Neuronal stem cell (in vitro differentiated cells): ENCODE measurements around the gene KATNA1.

Experiments used
- DNase-seq: peaks from one replicate; pipeline ENCODE4 v3.0.0-alpha.2; 2013; ENCODE audit warnings: low spot score
- H2AFZ ChIP-seq: one replicate; pipeline ENCODE4 v1.6.1; 2013; ENCODE audit warnings: mild to moderate bottlenecking, low read length, inconsistent platforms
- H2AK5ac ChIP-seq: 2 replicates; pipeline ENCODE4 v1.6.1; 2013; ENCODE audit warnings: low read depth, mild to moderate bottlenecking, inconsistent platforms, low read length, moderate library complexity, mixed read lengths
- H2BK120ac ChIP-seq: 2 replicates; pipeline ENCODE4 v1.6.1; 2013; ENCODE audit warnings: low read depth, mild to moderate bottlenecking, inconsistent platforms, low read length, moderate library complexity, mixed read lengths
- H2BK12ac ChIP-seq: one replicate; pipeline ENCODE4 v1.6.1; 2013; ENCODE audit warnings: low read length, inconsistent platforms
- H2BK15ac ChIP-seq: 2 replicates; pipeline ENCODE4 v1.6.1; 2013; ENCODE audit warnings: mild to moderate bottlenecking, low read length, inconsistent platforms, mixed read lengths
- H2BK5ac ChIP-seq: one replicate; pipeline ENCODE4 v1.6.1; 2013; ENCODE audit warnings: inconsistent platforms, mild to moderate bottlenecking, low read length, moderate library complexity
- H3K14ac ChIP-seq: one replicate; pipeline ENCODE4 v1.6.1; 2013; ENCODE audit warnings: low read length, inconsistent platforms
- H3K18ac ChIP-seq: 2 replicates; pipeline ENCODE4 v1.6.1; 2013; ENCODE audit warnings: low read length, inconsistent platforms
- H3K23ac ChIP-seq: 2 replicates; pipeline ENCODE4 v1.6.1; 2013; ENCODE audit warnings: low read depth, mild to moderate bottlenecking, mixed read lengths, low read length, inconsistent platforms; ENCODE audit not compliant: poor library complexity
- H3K27ac ChIP-seq: replicated peaks from 3 replicates; pipeline ENCODE4 v1.5.1; 2013; ENCODE audit warnings: low read length, inconsistent platforms
- H3K27me3 ChIP-seq, 3 experiments: 2 replicates each; pipeline ENCODE4 v1.6.1; 2013; ENCODE audit warnings: low read length in 3 of 3, mild to moderate bottlenecking in 2 of 3, inconsistent platforms in 1 of 3, low read depth in 1 of 3, mixed read lengths in 1 of 3, moderate library complexity in 1 of 3; ENCODE audit not compliant: control insufficient read depth in 3 of 3, insufficient read depth in 3 of 3
- H3K36me3 ChIP-seq, 2 donors: replicated peaks in 1 of 2; 2 replicates each; pipeline ENCODE4 v1.6.1; 2013; ENCODE audit warnings: low read length in 2 of 2; ENCODE audit not compliant: control insufficient read depth in 2 of 2, insufficient read depth in 2 of 2
- H3K4ac ChIP-seq: 2 replicates; pipeline ENCODE4 v1.6.1; 2013; ENCODE audit warnings: inconsistent platforms, mild to moderate bottlenecking, low read length, moderate library complexity
- H3K4me1 ChIP-seq, 2 donors: 1 replicate in 1 of 2; 2 replicates in 1 of 2; pipeline ENCODE4 v1.6.1; 2013; ENCODE audit warnings: low read length in 2 of 2, low read depth in 1 of 2; ENCODE audit not compliant: control insufficient read depth in 2 of 2, insufficient read depth in 1 of 2
- H3K4me2 ChIP-seq: one replicate; pipeline ENCODE4 v1.6.1; 2013; ENCODE audit warnings: mild to moderate bottlenecking, low read length, inconsistent platforms; ENCODE audit not compliant: insufficient read depth, poor library complexity, severe bottlenecking
- H3K4me3 ChIP-seq, 2 donors: 2 replicates each; pipeline ENCODE4 v1.5.1; 2013; ENCODE audit warnings: low read length in 2 of 2, mild to moderate bottlenecking in 2 of 2, inconsistent platforms in 1 of 2, moderate library complexity in 1 of 2
- H3K79me1 ChIP-seq: one replicate; pipeline ENCODE4 v1.6.1; 2013; ENCODE audit warnings: low read depth, mild to moderate bottlenecking, inconsistent platforms, low read length, moderate library complexity
- H3K9ac ChIP-seq: one replicate; pipeline ENCODE4 v1.6.1; 2013; ENCODE audit warnings: mild to moderate bottlenecking, low read depth, low read length, inconsistent platforms; ENCODE audit not compliant: poor library complexity
- H3K9me3 ChIP-seq, 2 donors: replicated peaks in 1 of 2; 2 replicates each; pipeline versions ENCODE3 to v1.6.1; 2013; ENCODE audit warnings: low read length in 2 of 2, mild to moderate bottlenecking in 2 of 2, inconsistent platforms in 1 of 2, low read depth in 1 of 2, mixed read lengths in 1 of 2, moderate library complexity in 1 of 2; ENCODE audit not compliant: control insufficient read depth in 2 of 2, insufficient read depth in 1 of 2
- H4K8ac ChIP-seq: one replicate; pipeline ENCODE4 v1.6.1; 2013; ENCODE audit warnings: low read depth, mild to moderate bottlenecking, inconsistent platforms, low read length, moderate library complexity
- H4K91ac ChIP-seq: one replicate; pipeline ENCODE4 v1.6.1; 2013; ENCODE audit warnings: low read length, low read depth, mild to moderate bottlenecking, inconsistent platforms; ENCODE audit not compliant: poor library complexity
- WGBS, 2 donors: extraction: QIAGEN DNeasy Blood & Tissue Kit; methylation state at CpG; one replicate each; pipeline ENCODE4 v1.1.7; 2013; ENCODE audit warnings: missing lambda C conversion rate in 2 of 2, mixed read lengths in 1 of 2; ENCODE audit not compliant: insufficient read length in 2 of 2, insufficient replicate concordance in 1 of 2; ENCODE audit errors: extremely low coverage in 2 of 2; 5-methylcytosine and 5-hydroxymethylcytosine counted together

The KATNA1 gene

GRCh38 chr6:149636124-149636523, 12.4 kb downstream of the KATNA1 start:
- Histone ChIP-seq H2AFZ (no peak overlapping the region), H2BK5ac (no peak overlapping the region), H3K4me1 (no peaks in the 10 kb centered on the region), H3K4ac (no peak overlapping the region), H4K8ac (no peak overlapping the region), H3K14ac (no peak overlapping the region), H3K27me3 (no peaks in the 10 kb centered on the region), H2BK12ac (no peak overlapping the region), H3K4me2 (no peak overlapping the region), H3K23ac (no peak overlapping the region), H2BK120ac (no peak overlapping the region), H3K4me3 (no peak overlapping the region), H2AK5ac (no peak overlapping the region), H3K36me3 (peaks cover 0 to 31% of the 10 kb centered on the region in 2 donors), H3K27ac (no peak overlapping the region), H2BK15ac (no peak overlapping the region), H3K9me3 (no peaks in the 10 kb centered on the region), H3K79me1 (no peaks in the 10 kb centered on the region), H4K91ac (no peak overlapping the region), H3K18ac (no peak overlapping the region), H3K9ac (no peak overlapping the region)
- WGBS, 2 donors, result no CpG with 5 or more reads among the region's 2 CpGs
- no peak for DNase-seq

GRCh38 chr6:149634315-149634714, 14.2 kb downstream of the KATNA1 start:
- no peak overlapping the region for H3K14ac ChIP-seq
- H2BK120ac ChIP-seq, result no peak overlapping the region
- H3K4ac ChIP-seq, result no peak overlapping the region
- H3K9me3 ChIP-seq, result no peaks in the 10 kb centered on the region
- H3K79me1 ChIP-seq, result no peaks in the 10 kb centered on the region
- H3K4me2 ChIP-seq, result no peak overlapping the region
- DNase-seq, result no peak
- no peaks in the 10 kb centered on the region for H3K4me1 ChIP-seq
- H3K27me3 ChIP-seq, result no peaks in the 10 kb centered on the region
- no peak overlapping the region for H2BK15ac ChIP-seq
- no peak overlapping the region for H4K91ac ChIP-seq
- no peak overlapping the region for H2BK5ac ChIP-seq
- H3K9ac ChIP-seq, result no peak overlapping the region
- no peak overlapping the region for H2BK12ac ChIP-seq
- no peak overlapping the region for H3K18ac ChIP-seq
- no peak overlapping the region for H3K4me3 ChIP-seq
- H3K36me3 ChIP-seq, result peaks cover 0 to 45% of the 10 kb centered on the region in 2 donors
- H4K8ac ChIP-seq, result no peak overlapping the region
- no peak overlapping the region for H3K27ac ChIP-seq
- WGBS, 2 donors, result no CpG with 5 or more reads among the region's 1 CpG
- no peak overlapping the region for H3K23ac ChIP-seq
- H2AFZ ChIP-seq, result no peak overlapping the region
- no peak overlapping the region for H2AK5ac ChIP-seq

GRCh38 chr6:149628875-149629510, 19.5 kb downstream of the KATNA1 start:
- Histone ChIP-seq H2BK120ac (no peak overlapping the region), H2AK5ac (no peak overlapping the region), H2AFZ (no peak overlapping the region), H3K18ac (no peak overlapping the region), H2BK12ac (no peak overlapping the region), H4K8ac (no peak overlapping the region), H3K9ac (no peak overlapping the region), H3K4me1 (no peaks in the 10 kb centered on the region), H3K27ac (no peak overlapping the region), H3K9me3 (no peaks in the 10 kb centered on the region), H3K79me1 (no peaks in the 10 kb centered on the region), H2BK15ac (no peak overlapping the region), H3K4me2 (no peak overlapping the region), H3K36me3 (peaks cover 3 to 55% of the 10 kb centered on the region in 2 donors), H3K23ac (no peak overlapping the region), H3K4me3 (no peak overlapping the region), H3K4ac (no peak overlapping the region), H4K91ac (no peak overlapping the region), H3K27me3 (no peaks in the 10 kb centered on the region), H3K14ac (no peak overlapping the region), H2BK5ac (no peak overlapping the region)
- DNase-seq, result no peak
- no CpG with 5 or more reads among the region's 4 CpGs for WGBS, 2 donors

- Histone ChIP-seq H3K23ac (no peak overlapping the region), H3K4ac (no peak overlapping the region), H3K14ac (no peak overlapping the region), H3K4me2 (no peak overlapping the region), H2BK12ac (no peak overlapping the region), H3K27ac (no peak overlapping the region), H3K4me1 (no peaks in the 10 kb centered on the region), H4K91ac (no peak overlapping the region), H3K4me3 (no peak overlapping the region), H2AFZ (no peak overlapping the region), H2BK5ac (no peak overlapping the region), H2BK120ac (no peak overlapping the region), H3K18ac (no peak overlapping the region), H4K8ac (no peak overlapping the region), H3K27me3 (no peaks in the 10 kb centered on the region), H3K9ac (no peak overlapping the region), H2AK5ac (no peak overlapping the region), H2BK15ac (no peak overlapping the region), H3K79me1 (no peaks in the 10 kb centered on the region), H3K36me3 (peaks cover 3 to 64% of the 10 kb centered on the region in 2 donors), H3K9me3 (no peaks in the 10 kb centered on the region)
- no peak for DNase-seq
These were observed 20.8 kb downstream of the KATNA1 start for GRCh38 chr6:149627672-149628071.
